ENCODE results near the gene IQCM. TPM values are rescaled to one million over a fixed set of nuclear protein-coding genes. Genes with fewer than 3 reads are reported as not detected.

Gene IQCM
- total RNA-seq, 4 donors from 2014 or later: not detected

GRCh38 chr4:149521611-149522425 is 293.8 kb downstream of the IQCM start:
- TF ChIP-seq CTCF (IDR thresholded peaks at IDR 0.05; ENCODE audit: low read depth): no peak

- no peak for TF ChIP-seq CTCF (IDR thresholded peaks at IDR 0.05; ENCODE audit: low read depth)
Observed at GRCh38 chr4:149518471-149518870, 297.2 kb downstream of the IQCM start.

GRCh38 chr4:149513081-149513480 is 302.6 kb downstream of the IQCM start:
- TF ChIP-seq CTCF (IDR thresholded peaks at IDR 0.05; ENCODE audit: low read depth): no peak

DNA sequence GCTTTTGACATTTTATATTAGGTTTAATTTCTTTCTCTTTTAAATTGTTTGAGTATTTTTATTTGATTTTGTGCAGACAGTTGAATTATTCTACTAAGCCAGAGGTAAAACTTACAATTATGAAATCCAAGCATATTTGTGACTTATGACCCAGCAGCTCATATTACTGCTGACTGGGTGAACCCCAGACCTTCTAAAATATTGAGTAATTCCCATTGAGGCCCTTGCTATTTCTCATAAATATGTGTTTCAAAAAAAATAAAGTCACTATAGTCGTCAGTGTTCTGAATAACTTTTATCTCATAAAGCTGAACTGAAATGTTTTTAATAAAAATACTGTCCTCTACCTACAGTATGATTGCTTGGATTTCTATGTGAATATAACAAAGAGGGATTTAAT is 303.1 kb downstream of the IQCM start:
- no peak for TF ChIP-seq CTCF (IDR thresholded peaks at IDR 0.05; ENCODE audit: low read depth)

DNA sequence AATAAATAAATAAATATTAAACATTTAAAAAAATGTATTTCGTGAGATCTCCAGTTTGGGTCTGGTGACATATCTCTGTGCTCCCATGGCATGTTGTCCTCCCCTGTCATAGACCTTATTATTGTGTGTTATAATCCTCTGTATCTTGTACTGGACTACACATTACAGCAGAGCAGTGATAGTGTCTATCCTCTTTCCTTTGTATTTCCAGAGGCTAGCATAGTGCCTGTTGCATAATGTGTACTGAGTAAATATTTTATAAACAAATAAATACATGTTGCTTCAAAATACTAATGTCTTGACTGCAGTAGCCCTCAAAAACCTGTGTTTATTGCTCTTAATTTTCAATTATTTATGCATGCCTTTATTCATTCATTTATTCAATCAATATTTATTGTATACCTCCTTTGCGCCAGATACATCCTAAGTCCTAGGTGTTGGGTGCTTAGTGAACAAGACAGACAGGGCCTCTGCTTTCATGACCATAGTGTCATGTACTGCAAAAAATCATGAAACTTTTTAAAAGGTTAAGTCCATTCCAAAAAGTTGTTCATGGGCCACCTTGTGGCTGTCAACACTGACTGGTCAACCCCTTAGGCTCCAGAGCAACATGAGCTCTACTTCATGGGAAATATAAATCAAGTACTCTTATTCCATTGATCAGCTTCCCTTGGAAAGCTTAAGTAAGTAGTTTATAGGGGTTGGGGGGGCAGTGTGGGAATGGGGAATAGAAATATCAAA is 303.9 kb downstream of the IQCM start:
- no peak for TF ChIP-seq CTCF (IDR thresholded peaks at IDR 0.05; ENCODE audit: low read depth)

DNA sequence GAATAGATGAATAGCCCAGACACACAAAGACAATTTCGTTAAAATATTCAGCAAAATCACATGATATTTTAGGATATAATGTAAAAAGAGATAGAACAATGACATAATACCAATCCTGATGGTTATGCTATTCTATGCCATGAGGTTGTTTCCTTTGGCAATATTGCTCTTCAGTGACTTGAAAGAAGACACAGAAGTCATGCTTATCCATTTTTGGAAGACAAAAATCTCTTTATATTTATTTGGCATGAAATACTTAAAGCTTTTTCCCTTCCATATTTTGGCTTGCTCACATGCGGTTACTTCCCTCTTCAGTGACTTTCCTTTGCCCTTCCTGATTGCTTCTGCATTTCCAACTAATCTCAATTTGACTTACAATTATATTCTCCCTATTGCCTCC is 314.8 kb downstream of the IQCM start:
- no peak for TF ChIP-seq CTCF (IDR thresholded peaks at IDR 0.05; ENCODE audit: low read depth)

GRCh38 chr4:149499726-149500125 is 315.9 kb downstream of the IQCM start:
- TF ChIP-seq CTCF (IDR thresholded peaks at IDR 0.05; ENCODE audit: low read depth): no peak
